HCT116 (cell line): ENCODE results near the gene APCDD1L.

ENCODE experiments used
- CEBPB ChIP-seq: IDR thresholded peaks from 2 replicates; pipeline ENCODE4 v1.6.1; 2012; ENCODE audit warnings: low read depth
- CTCF ChIP-seq, 3 experiments: fragments of 200-600 bp in 1 of 3; sonication (generic) in 1 of 3; IDR thresholded peaks in 2 of 3; conservative IDR thresholded peaks in 1 of 3; 2 replicates each; pipeline ENCODE4 v1.5.1; 2012 to 2017; ENCODE audit warnings: low read depth in 2 of 3, low read length in 2 of 3, antibody characterized with exemption in 1 of 3, borderline replicate concordance in 1 of 3, control low read depth in 1 of 3, mild to moderate bottlenecking in 1 of 3, mixed read lengths in 1 of 3, mixed run types in 1 of 3, moderate library complexity in 1 of 3; ENCODE audit not compliant: insufficient read depth in 1 of 3
- ELF1 ChIP-seq: IDR thresholded peaks from 2 replicates; pipeline ENCODE4 v1.6.1; 2012; ENCODE audit warnings: low read depth, borderline replicate concordance
- EZH2 ChIP-seq: fragments of 200-600 bp; sonication (generic); IDR thresholded peaks from 2 replicates; pipeline ENCODE4 v1.6.1; 2017; ENCODE audit warnings: antibody characterized with exemption, mixed run types
- JUND ChIP-seq: IDR thresholded peaks from 2 replicates; pipeline ENCODE4 v1.6.1; 2012
- MAX ChIP-seq: IDR thresholded peaks from 2 replicates; pipeline ENCODE4 v1.6.1; 2012
- POLR2A ChIP-seq: IDR thresholded peaks from 2 replicates; pipeline ENCODE4 v1.7.0; 2011; ENCODE audit warnings: borderline replicate concordance; ENCODE audit not compliant: insufficient read depth, insufficient read length; ENCODE audit errors: extremely low read depth
- POLR2AphosphoS5 ChIP-seq: IDR thresholded peaks from 2 replicates; pipeline ENCODE4 v1.6.1; 2011; ENCODE audit warnings: mild to moderate bottlenecking, low read depth, low read length, moderate library complexity
- ZBTB33 ChIP-seq: IDR thresholded peaks from 2 replicates; pipeline ENCODE4 v1.6.1; 2011; ENCODE audit warnings: mild to moderate bottlenecking, low read length, moderate library complexity; ENCODE audit not compliant: insufficient replicate concordance; ENCODE audit errors: extremely low read depth
- ZFX ChIP-seq: fragments of 450-650 bp; IDR thresholded peaks from 2 replicates; pipeline ENCODE4 v1.6.1; 2017

- no peak for TF ChIP-seq POLR2A
- no peak for TF ChIP-seq MAX
- no peak for TF ChIP-seq CTCF (IDR thresholded peaks at IDR 0.05 in 2 of 3, conservative IDR thresholded peaks at IDR 0.05 in 1 of 3; ENCODE audit: borderline replicate concordance in 1 of 3, insufficient read depth in 1 of 3, low read depth in 2 of 3, low read length in 2 of 3)
- no peak for TF ChIP-seq ELF1
- TF ChIP-seq EZH2: no peak
- TF ChIP-seq ZFX: no peak
- no peak for TF ChIP-seq JUND
- TF ChIP-seq CEBPB: no peak
- no peak for TF ChIP-seq POLR2AphosphoS5
- no peak for TF ChIP-seq ZBTB33
Measured at GRCh38 chr20:58461899-58462298, 53.3 kb downstream of the APCDD1L start.
